HEK293 (cell line): Measurements from ENCODE around the gene TPP2.

Source experiments
- CTCF ChIA-PET: fragments of 350-600 bp; formaldehyde crosslinking; extraction: SDS; loops from one replicate; lab custom pipeline; 2021; ENCODE audit warnings: antibody characterized with exemption; lab: Yijun Ruan, JAX
- POLR2A ChIA-PET: fragments of 300-600 bp; formaldehyde crosslinking; extraction: SDS; loops from one replicate; lab custom pipeline; 2020; ENCODE audit warnings: antibody characterized with exemption, inconsistent platforms; lab: Yijun Ruan, JAX
- H3K27ac ChIP-seq: fragments of 200-500 bp; sonication (Bioruptor generic); 2 replicates; pipeline ENCODE4 v1.5.1; 2014; ENCODE audit warnings: low read depth, low read length, control low read depth, inconsistent platforms; ENCODE audit errors: extremely low read depth
- H3K36me3 ChIP-seq, 2 experiments: fragments of 200-500 bp in 1 of 2; sonication (Bioruptor generic) in 1 of 2; 1 replicate in 1 of 2; 2 replicates in 1 of 2; pipeline ENCODE4 v1.5.1; 2014 to 2017; ENCODE audit warnings: inconsistent platforms in 2 of 2, low read length in 2 of 2; ENCODE audit not compliant: control insufficient read depth in 2 of 2, insufficient read depth in 1 of 2
- H3K4me1 ChIP-seq: fragments of 200-500 bp; sonication (Bioruptor generic); 2 replicates; pipeline ENCODE4 v1.5.1; 2014; ENCODE audit warnings: mild to moderate bottlenecking, low read length, inconsistent platforms; ENCODE audit not compliant: control insufficient read depth, insufficient read depth
- H3K4me3 ChIP-seq: 2 replicates; pipeline ENCODE4 v1.5.1; 2011; ENCODE audit warnings: low read depth, mild to moderate bottlenecking, control low read depth, low read length, moderate library complexity
- H3K9me3 ChIP-seq: fragments of 200-500 bp; sonication (Bioruptor generic); 2 replicates; pipeline ENCODE4 v1.5.1; 2014; ENCODE audit warnings: low read depth, low read length, inconsistent platforms; ENCODE audit not compliant: control insufficient read depth, insufficient read depth
- ZNF155 ChIP-seq: fragments of 450-650 bp; formaldehyde crosslinking; IDR thresholded peaks from 2 replicates; pipeline ENCODE4 v1.5.1; 2016; ENCODE audit warnings: missing biosample characterization, missing genetic modification characterization
- ZNF341 ChIP-seq: fragments of 450-650 bp; formaldehyde crosslinking; IDR thresholded peaks from 2 replicates; pipeline ENCODE4; 2016; ENCODE audit warnings: low read depth, missing biosample characterization, missing genetic modification characterization
- ZNF354C ChIP-seq: fragments of 450-650 bp; formaldehyde crosslinking; IDR thresholded peaks from 2 replicates; pipeline ENCODE4 v1.5.1; 2016; ENCODE audit warnings: missing biosample characterization, missing genetic modification characterization, low read depth, borderline replicate concordance
- ZNF366 ChIP-seq: fragments of 450-650 bp; formaldehyde crosslinking; conservative IDR thresholded peaks from 2 replicates; pipeline ENCODE4 v1.5.1; 2016; ENCODE audit warnings: missing biosample characterization, missing genetic modification characterization
- ZNF473 ChIP-seq: fragments of 450-650 bp; formaldehyde crosslinking; IDR thresholded peaks from 2 replicates; pipeline ENCODE4 v1.5.1; 2017; ENCODE audit warnings: missing biosample characterization, missing genetic modification characterization
- ZNF555 ChIP-seq: fragments of 450-650 bp; formaldehyde crosslinking; conservative IDR thresholded peaks from 2 replicates; pipeline ENCODE4 v1.5.1; 2017; ENCODE audit warnings: missing biosample characterization, mild to moderate bottlenecking, missing genetic modification characterization, inconsistent platforms
- ZNF626 ChIP-seq: fragments of 450-650 bp; sonication (Bioruptor Pico); formaldehyde crosslinking; IDR thresholded peaks from 2 replicates; pipeline ENCODE4 v1.5.1; 2018; ENCODE audit warnings: missing biosample characterization, missing genetic modification characterization, inconsistent platforms
- ZNF658 ChIP-seq: fragments of 450-650 bp; formaldehyde crosslinking; IDR thresholded peaks from 2 replicates; pipeline ENCODE4; 2016; ENCODE audit warnings: missing biosample characterization, missing genetic modification characterization
- TF ChIP-seq, protein P1 (sequence below): fragments of 450-650 bp; formaldehyde crosslinking; IDR thresholded peaks from 2 replicates; pipeline ENCODE4 v1.5.1; 2016; ENCODE audit warnings: missing biosample characterization, missing genetic modification characterization
- TF ChIP-seq, protein P2 (sequence below): fragments of 450-650 bp; formaldehyde crosslinking; IDR thresholded peaks from 2 replicates; pipeline ENCODE4 v1.5.1; 2016; ENCODE audit warnings: missing biosample characterization, missing genetic modification characterization
- TF ChIP-seq, protein P3 (sequence below): fragments of 450-650 bp; formaldehyde crosslinking; IDR thresholded peaks from 2 replicates; pipeline ENCODE4 v1.5.1; 2016; ENCODE audit warnings: missing biosample characterization, missing genetic modification characterization, borderline replicate concordance
- TF ChIP-seq, protein P4 (sequence below): fragments of 450-650 bp; formaldehyde crosslinking; IDR thresholded peaks from 2 replicates; pipeline ENCODE4 v1.5.1; 2016; ENCODE audit warnings: missing biosample characterization, missing genetic modification characterization, borderline replicate concordance
- TF ChIP-seq, protein P5 (sequence below): fragments of 450-650 bp; formaldehyde crosslinking; IDR thresholded peaks from 2 replicates; pipeline ENCODE4 v1.5.1; 2017; ENCODE audit warnings: missing biosample characterization, missing genetic modification characterization

TPP2 gene

DNA sequence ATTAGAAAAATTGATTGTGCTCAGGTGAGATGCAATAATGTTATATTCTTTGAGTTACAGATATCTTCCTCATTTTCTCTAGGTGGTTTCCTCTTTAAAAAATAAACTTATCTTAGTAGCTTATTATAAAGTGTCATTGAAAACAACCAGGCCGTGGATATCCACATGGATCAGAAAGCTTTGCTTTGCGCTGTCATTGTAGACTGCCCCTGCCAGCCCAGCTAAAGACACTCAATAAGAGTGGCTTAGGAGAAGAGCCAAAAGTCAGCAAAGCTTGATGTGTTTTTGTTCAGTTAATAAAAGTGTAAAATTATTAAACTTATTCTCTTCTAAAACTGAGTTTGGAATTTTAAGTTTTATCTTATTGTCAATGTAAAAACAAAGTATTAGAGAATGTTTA, 34.4 kb downstream of the TPP2 start:
- no peak overlapping the region for H3K27ac ChIP-seq
- H3K4me1 ChIP-seq = no peaks in the 10 kb centered on the region
- H3K9me3 ChIP-seq = no peaks in the 10 kb centered on the region
- ChIA-PET POLR2A (no interaction called here), CTCF (no interaction called here)
- H3K4me3 ChIP-seq = no peak overlapping the region
- H3K36me3 ChIP-seq = peaks cover 20 to 83% of the 10 kb centered on the region in 2 experiments
- TF ChIP-seq, protein P1, sequence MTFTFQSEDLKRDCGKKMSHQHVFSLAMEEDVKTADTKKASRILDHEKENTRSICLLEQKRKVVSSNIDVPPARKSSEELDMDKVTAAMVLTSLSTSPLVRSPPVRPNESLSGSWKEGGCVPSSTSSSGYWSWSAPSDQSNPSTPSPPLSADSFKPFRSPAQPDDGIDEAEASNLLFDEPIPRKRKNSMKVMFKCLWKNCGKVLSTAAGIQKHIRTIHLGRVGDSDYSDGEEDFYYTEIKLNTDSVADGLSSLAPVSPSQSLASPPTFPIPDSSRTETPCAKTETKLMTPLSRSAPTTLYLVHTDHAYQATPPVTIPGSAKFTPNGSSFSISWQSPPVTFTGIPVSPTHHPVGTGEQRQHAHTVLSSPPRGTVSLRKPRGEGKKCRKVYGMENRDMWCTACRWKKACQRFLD (tag by site-specific recombination) = no peak
- TF ChIP-seq ZNF341 (tag by site-specific recombination) = no peak
- TF ChIP-seq ZNF366 (tag by site-specific recombination) = no peak
- TF ChIP-seq ZNF626 (tag by site-specific recombination) = no peak
- no peak for TF ChIP-seq ZNF555 (tag by site-specific recombination)
- no peak for TF ChIP-seq ZNF473 (tag by site-specific recombination)
- TF ChIP-seq, protein P2, sequence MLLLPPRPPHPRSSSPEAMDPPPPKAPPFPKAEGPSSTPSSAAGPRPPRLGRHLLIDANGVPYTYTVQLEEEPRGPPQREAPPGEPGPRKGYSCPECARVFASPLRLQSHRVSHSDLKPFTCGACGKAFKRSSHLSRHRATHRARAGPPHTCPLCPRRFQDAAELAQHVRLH (tag by site-specific recombination) = no peak
- TF ChIP-seq, protein P3, sequence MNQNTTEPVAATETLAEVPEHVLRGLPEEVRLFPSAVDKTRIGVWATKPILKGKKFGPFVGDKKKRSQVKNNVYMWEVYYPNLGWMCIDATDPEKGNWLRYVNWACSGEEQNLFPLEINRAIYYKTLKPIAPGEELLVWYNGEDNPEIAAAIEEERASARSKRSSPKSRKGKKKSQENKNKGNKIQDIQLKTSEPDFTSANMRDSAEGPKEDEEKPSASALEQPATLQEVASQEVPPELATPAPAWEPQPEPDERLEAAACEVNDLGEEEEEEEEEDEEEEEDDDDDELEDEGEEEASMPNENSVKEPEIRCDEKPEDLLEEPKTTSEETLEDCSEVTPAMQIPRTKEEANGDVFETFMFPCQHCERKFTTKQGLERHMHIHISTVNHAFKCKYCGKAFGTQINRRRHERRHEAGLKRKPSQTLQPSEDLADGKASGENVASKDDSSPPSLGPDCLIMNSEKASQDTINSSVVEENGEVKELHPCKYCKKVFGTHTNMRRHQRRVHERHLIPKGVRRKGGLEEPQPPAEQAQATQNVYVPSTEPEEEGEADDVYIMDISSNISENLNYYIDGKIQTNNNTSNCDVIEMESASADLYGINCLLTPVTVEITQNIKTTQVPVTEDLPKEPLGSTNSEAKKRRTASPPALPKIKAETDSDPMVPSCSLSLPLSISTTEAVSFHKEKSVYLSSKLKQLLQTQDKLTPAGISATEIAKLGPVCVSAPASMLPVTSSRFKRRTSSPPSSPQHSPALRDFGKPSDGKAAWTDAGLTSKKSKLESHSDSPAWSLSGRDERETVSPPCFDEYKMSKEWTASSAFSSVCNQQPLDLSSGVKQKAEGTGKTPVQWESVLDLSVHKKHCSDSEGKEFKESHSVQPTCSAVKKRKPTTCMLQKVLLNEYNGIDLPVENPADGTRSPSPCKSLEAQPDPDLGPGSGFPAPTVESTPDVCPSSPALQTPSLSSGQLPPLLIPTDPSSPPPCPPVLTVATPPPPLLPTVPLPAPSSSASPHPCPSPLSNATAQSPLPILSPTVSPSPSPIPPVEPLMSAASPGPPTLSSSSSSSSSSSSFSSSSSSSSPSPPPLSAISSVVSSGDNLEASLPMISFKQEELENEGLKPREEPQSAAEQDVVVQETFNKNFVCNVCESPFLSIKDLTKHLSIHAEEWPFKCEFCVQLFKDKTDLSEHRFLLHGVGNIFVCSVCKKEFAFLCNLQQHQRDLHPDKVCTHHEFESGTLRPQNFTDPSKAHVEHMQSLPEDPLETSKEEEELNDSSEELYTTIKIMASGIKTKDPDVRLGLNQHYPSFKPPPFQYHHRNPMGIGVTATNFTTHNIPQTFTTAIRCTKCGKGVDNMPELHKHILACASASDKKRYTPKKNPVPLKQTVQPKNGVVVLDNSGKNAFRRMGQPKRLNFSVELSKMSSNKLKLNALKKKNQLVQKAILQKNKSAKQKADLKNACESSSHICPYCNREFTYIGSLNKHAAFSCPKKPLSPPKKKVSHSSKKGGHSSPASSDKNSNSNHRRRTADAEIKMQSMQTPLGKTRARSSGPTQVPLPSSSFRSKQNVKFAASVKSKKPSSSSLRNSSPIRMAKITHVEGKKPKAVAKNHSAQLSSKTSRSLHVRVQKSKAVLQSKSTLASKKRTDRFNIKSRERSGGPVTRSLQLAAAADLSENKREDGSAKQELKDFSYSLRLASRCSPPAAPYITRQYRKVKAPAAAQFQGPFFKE (tag by site-specific recombination) = no peak
- TF ChIP-seq, protein P4, sequence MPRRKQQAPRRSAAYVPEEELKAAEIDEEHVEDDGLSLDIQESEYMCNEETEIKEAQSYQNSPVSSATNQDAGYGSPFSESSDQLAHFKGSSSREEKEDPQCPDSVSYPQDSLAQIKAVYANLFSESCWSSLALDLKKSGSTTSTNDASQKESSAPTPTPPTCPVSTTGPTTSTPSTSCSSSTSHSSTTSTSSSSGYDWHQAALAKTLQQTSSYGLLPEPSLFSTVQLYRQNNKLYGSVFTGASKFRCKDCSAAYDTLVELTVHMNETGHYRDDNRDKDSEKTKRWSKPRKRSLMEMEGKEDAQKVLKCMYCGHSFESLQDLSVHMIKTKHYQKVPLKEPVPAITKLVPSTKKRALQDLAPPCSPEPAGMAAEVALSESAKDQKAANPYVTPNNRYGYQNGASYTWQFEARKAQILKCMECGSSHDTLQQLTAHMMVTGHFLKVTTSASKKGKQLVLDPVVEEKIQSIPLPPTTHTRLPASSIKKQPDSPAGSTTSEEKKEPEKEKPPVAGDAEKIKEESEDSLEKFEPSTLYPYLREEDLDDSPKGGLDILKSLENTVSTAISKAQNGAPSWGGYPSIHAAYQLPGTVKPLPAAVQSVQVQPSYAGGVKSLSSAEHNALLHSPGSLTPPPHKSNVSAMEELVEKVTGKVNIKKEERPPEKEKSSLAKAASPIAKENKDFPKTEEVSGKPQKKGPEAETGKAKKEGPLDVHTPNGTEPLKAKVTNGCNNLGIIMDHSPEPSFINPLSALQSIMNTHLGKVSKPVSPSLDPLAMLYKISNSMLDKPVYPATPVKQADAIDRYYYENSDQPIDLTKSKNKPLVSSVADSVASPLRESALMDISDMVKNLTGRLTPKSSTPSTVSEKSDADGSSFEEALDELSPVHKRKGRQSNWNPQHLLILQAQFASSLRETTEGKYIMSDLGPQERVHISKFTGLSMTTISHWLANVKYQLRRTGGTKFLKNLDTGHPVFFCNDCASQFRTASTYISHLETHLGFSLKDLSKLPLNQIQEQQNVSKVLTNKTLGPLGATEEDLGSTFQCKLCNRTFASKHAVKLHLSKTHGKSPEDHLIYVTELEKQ = no peak
- TF ChIP-seq, protein P5, sequence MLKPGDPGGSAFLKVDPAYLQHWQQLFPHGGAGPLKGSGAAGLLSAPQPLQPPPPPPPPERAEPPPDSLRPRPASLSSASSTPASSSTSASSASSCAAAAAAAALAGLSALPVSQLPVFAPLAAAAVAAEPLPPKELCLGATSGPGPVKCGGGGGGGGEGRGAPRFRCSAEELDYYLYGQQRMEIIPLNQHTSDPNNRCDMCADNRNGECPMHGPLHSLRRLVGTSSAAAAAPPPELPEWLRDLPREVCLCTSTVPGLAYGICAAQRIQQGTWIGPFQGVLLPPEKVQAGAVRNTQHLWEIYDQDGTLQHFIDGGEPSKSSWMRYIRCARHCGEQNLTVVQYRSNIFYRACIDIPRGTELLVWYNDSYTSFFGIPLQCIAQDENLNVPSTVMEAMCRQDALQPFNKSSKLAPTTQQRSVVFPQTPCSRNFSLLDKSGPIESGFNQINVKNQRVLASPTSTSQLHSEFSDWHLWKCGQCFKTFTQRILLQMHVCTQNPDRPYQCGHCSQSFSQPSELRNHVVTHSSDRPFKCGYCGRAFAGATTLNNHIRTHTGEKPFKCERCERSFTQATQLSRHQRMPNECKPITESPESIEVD (tag by site-specific recombination) = no peak
- TF ChIP-seq ZNF155 (tag by site-specific recombination) = no peak
- TF ChIP-seq ZNF658 = no peak
- TF ChIP-seq ZNF354C (tag by site-specific recombination) = no peak
